Kidney epithelial cell (primary cell): ENCODE results near the gene CWF19L1. TPM values are rescaled to one million over a fixed set of nuclear protein-coding genes. Genes with fewer than 3 reads are reported as not detected.
A peak's percentile ranks its signal among the peaks of the same experiment; 100 is the strongest.
"Not testable (repeated sequence)": the region's sequence is repeated elsewhere in the genome, so short reads cannot be mapped to it uniquely, and the experiment has no call there.

Source experiments
- DNase-seq: peaks from one replicate; pipeline ENCODE4 v3.0.0-alpha.2; 2010; ENCODE audit warnings: low read depth
- H3K27me3 ChIP-seq: 2 replicates; pipeline ENCODE4 v1.6.0; 2011; ENCODE audit warnings: low read length; ENCODE audit not compliant: control insufficient read depth, insufficient read depth
- H3K36me3 ChIP-seq: 2 replicates; pipeline ENCODE4 v1.5.1; 2011; ENCODE audit warnings: low read length; ENCODE audit not compliant: control insufficient read depth, insufficient read depth
- H3K4me3 ChIP-seq: 2 replicates; pipeline ENCODE4 v1.5.1; 2011; ENCODE audit warnings: low read depth, mild to moderate bottlenecking, control low read depth, low read length
- CTCF ChIP-seq: IDR thresholded peaks from 2 replicates; pipeline ENCODE4 v1.5.1; 2011; ENCODE audit warnings: mild to moderate bottlenecking, moderate library complexity, low read length, control low read depth, inconsistent platforms; ENCODE audit not compliant: insufficient read depth, poor library complexity, severe bottlenecking
- total RNA-seq: library from RNA; depleted of rRNA; stranded (reverse); fragments of >200 nt; gene quantifications from 2 replicates; pipeline ENCODE4 v1.2.3, GENCODE V29; 2015

CWF19L1 gene
- total RNA-seq, 1 donor from 2014 or later: 28.0 TPM

- peaks cover 1% of the 10 kb centered on the region for H3K36me3 ChIP-seq
- no peak for DNase-seq
- no peak for TF ChIP-seq CTCF
- H3K27me3 ChIP-seq: peaks cover 5% of the 10 kb centered on the region
- no peak overlapping the region for H3K4me3 ChIP-seq
Measured at GRCh38 chr10:100288196-100288595, 20.8 kb upstream of the CWF19L1 start.

- peaks cover 1% of the 10 kb centered on the region for H3K36me3 ChIP-seq
- no peak for TF ChIP-seq CTCF
- no peak overlapping the region for H3K4me3 ChIP-seq
- no peak for DNase-seq
- H3K27me3 ChIP-seq: peaks cover under 1% of the 10 kb centered on the region
Measured at GRCh38 chr10:100287756-100288155, 20.3 kb upstream of the CWF19L1 start.

- DNase-seq: peak; percentile 76
- no peak for TF ChIP-seq CTCF
- peaks cover 1% of the 10 kb centered on the region for H3K36me3 ChIP-seq
- H3K27me3 ChIP-seq: no peaks in the 10 kb centered on the region
- H3K4me3 ChIP-seq: peak within 1 kb of the TSS; percentile 89
Measured at GRCh38 chr10:100286051-100287033, 18.9 kb upstream of the CWF19L1 start, which contains the start of gene BLOC1S2. Gene BLOC1S2, minus strand, starts transcription at chr10:100286680. Its CDS starts 21 bp downstream, at chr10:100286659.

GRCh38 chr10:100285326-100285725, 17.9 kb upstream of the CWF19L1 start:
- not testable (repeated sequence) for H3K27me3 ChIP-seq, DNase-seq, H3K36me3 ChIP-seq
- H3K4me3 ChIP-seq: peak overlapping the region; percentile 89

GRCh38 chr10:100282907-100283306, 15.5 kb upstream of the CWF19L1 start:
- no peak overlapping the region for H3K4me3 ChIP-seq
- no peaks in the 10 kb centered on the region for H3K27me3 ChIP-seq
- DNase-seq: no peak
- no peak for TF ChIP-seq CTCF
- peaks cover 1% of the 10 kb centered on the region for H3K36me3 ChIP-seq

- not testable (repeated sequence) for H3K4me3 ChIP-seq, H3K27me3 ChIP-seq, DNase-seq, H3K36me3 ChIP-seq
Measured at GRCh38 chr10:100276971-100277370, 9.5 kb upstream of the CWF19L1 start.
